Pulmonary artery endothelial cell (primary cell): ENCODE data around the gene ALOX12. TPM values are rescaled to one million over a fixed set of nuclear protein-coding genes. Genes with fewer than 3 reads are reported as not detected.

Source experiments
- DNase-seq: peaks from one replicate; pipeline ENCODE4 v3.0.0-alpha.2; 2011; ENCODE audit warnings: low read depth, low spot score
- total RNA-seq: library from RNA; depleted of rRNA; stranded (reverse); fragments of >200 nt; gene quantifications from 2 replicates; pipeline ENCODE4 v1.2.3, GENCODE V29; 2014

Gene ALOX12
- total RNA-seq, 1 donor from 2014 or later: not detected

GRCh38 chr17:7021993-7022778 lies 26.3 kb downstream of the ALOX12 start:
- DNase-seq: peak; percentile 91

GRCh38 chr17:7022781-7023571 lies 27.1 kb downstream of the ALOX12 start, which contains the start of gene BCL6B:
Gene BCL6B (plus strand): TSS chr17:7023050. CDS start chr17:7023672, 622 bp downstream.
- DNase-seq: no peak

- DNase-seq: peak; percentile 92
Observed at GRCh38 chr17:7023576-7024401, 27.9 kb downstream of the ALOX12 start.

GRCh38 chr17:7024402-7024785 lies 28.5 kb downstream of the ALOX12 start:
- DNase-seq: no peak

GRCh38 chr17:7025245-7025644 lies 29.4 kb downstream of the ALOX12 start:
- DNase-seq: no peak

GRCh38 chr17:7026471-7027115 lies 30.7 kb downstream of the ALOX12 start:
- DNase-seq: no peak

GRCh38 chr17:7027335-7027734 lies 31.5 kb downstream of the ALOX12 start:
- no peak for DNase-seq

- no peak for DNase-seq
Observed at GRCh38 chr17:7029096-7029495, 33.2 kb downstream of the ALOX12 start.

- DNase-seq: peak; percentile 87
Observed at GRCh38 chr17:7029659-7030058, 33.8 kb downstream of the ALOX12 start.

- no peak for DNase-seq
Observed at GRCh38 chr17:7034955-7035590, 39.2 kb downstream of the ALOX12 start.

- peak; percentile 86 for DNase-seq
Observed at GRCh38 chr17:7035591-7036368, 39.9 kb downstream of the ALOX12 start, which contains the start of gene SLC16A13. Gene SLC16A13 (plus strand): TSS chr17:7036015. CDS start chr17:7036383, 368 bp downstream.

GRCh38 chr17:7038025-7038862 lies 42.4 kb downstream of the ALOX12 start:
- no peak for DNase-seq

GRCh38 chr17:7039832-7040231 lies 44.0 kb downstream of the ALOX12 start:
- DNase-seq: no peak

GRCh38 chr17:7041607-7042500 lies 46.0 kb downstream of the ALOX12 start:
- no peak for DNase-seq

- DNase-seq: no peak
Observed at GRCh38 chr17:7042501-7043181, 46.8 kb downstream of the ALOX12 start.

- DNase-seq: no peak
Observed at GRCh38 chr17:7043182-7043496, 47.3 kb downstream of the ALOX12 start.

GRCh38 chr17:7043497-7044198 lies 47.8 kb downstream of the ALOX12 start, which contains the start of gene SLC16A11:
Gene SLC16A11 (minus strand): TSS chr17:7044092. CDS start chr17:7043513, 579 bp downstream.
- DNase-seq: no peak
